MG63 (cell line): ENCODE measurements around the gene GPS1. TPM values are rescaled to one million over a fixed set of nuclear protein-coding genes. Genes with fewer than 3 reads are reported as not detected.

Source experiments
- DNase-seq: peaks from one replicate; pipeline ENCODE4 v3.0.0-alpha.2; 2020
- H3K27me3 ChIP-seq: fragments of 250-450 bp; sonication (Bioruptor Pico); 2 replicates; pipeline ENCODE4 v1.5.1; 2020; ENCODE audit warnings: mild to moderate bottlenecking, moderate library complexity
- H3K36me3 ChIP-seq: fragments of 250-450 bp; sonication (Bioruptor Pico); 2 replicates; pipeline ENCODE4 v1.5.1; 2020; ENCODE audit warnings: mild to moderate bottlenecking, moderate library complexity
- H3K4me3 ChIP-seq: fragments of 250-450 bp; sonication (Bioruptor Pico); 2 replicates; pipeline ENCODE4 v1.5.1; 2020; ENCODE audit warnings: mild to moderate bottlenecking, moderate library complexity
- H3K9me3 ChIP-seq: fragments of 250-450 bp; sonication (Bioruptor Pico); 2 replicates; pipeline ENCODE4 v1.5.1; 2020; ENCODE audit warnings: mild to moderate bottlenecking, moderate library complexity
- total RNA-seq: library from RNA; depleted of rRNA; stranded (reverse); fragments of >200 nt; shearing (Covaris generic); gene quantifications from 2 replicates; pipeline ENCODE4 v1.2.3, GENCODE V29; 2014; ENCODE audit warnings: low replicate concordance; rRNA removed

Gene GPS1
- total RNA-seq, 1 experiment from 2014 or later = 181 TPM

GRCh38 chr17:82105882-82106687, 54.4 kb downstream of the GPS1 start:
- H3K4me3 ChIP-seq = no peak overlapping the region
- no peaks in the 10 kb centered on the region for H3K9me3 ChIP-seq
- peaks cover 7% of the 10 kb centered on the region; the same call in 1 of the 2 replicates for H3K36me3 ChIP-seq
- no peaks in the 10 kb centered on the region for H3K27me3 ChIP-seq
- peak; percentile 70 for DNase-seq

GRCh38 chr17:82106688-82107305, 55.1 kb downstream of the GPS1 start:
- Histone ChIP-seq H3K27me3 (no peaks in the 10 kb centered on the region), H3K9me3 (no peaks in the 10 kb centered on the region)
- no peak for DNase-seq

More at GRCh38 chr17:82106688-82107305, 55.1 kb downstream of the GPS1 start:
- H3K36me3 ChIP-seq = peaks cover 7% of the 10 kb centered on the region; the same call in 1 of the 2 replicates
- H3K4me3 ChIP-seq = no peak overlapping the region

Other genes with a start within 250 kb of the GPS1 start
- not detected in 2 replicates for gene GCGR, start 247.7 kb upstream of the GPS1 start, total RNA-seq
- gene MCRIP1, start 218.6 kb upstream of the GPS1 start, total RNA-seq = 73.2 and 83.7 TPM in 2 replicates
- not detected in 2 replicates for gene PPP1R27, start 216.8 kb upstream of the GPS1 start, total RNA-seq
- gene P4HB, start 191.4 kb upstream of the GPS1 start, total RNA-seq = 531 and 798 TPM in 2 replicates
- 114 and 185 TPM in 2 replicates for gene ARHGDIA, start 180.6 kb upstream of the GPS1 start, total RNA-seq
- gene ALYREF, start 160.3 kb upstream of the GPS1 start, total RNA-seq = 313 and 425 TPM in 2 replicates
- 161 and 303 TPM in 2 replicates for gene ANAPC11, start 160.2 kb upstream of the GPS1 start, total RNA-seq
- 1.3 and 2.5 TPM in 2 replicates for gene NPB, start 149.7 kb upstream of the GPS1 start, total RNA-seq
- 24.6 and 47.0 TPM in 2 replicates for gene PCYT2, start 140.5 kb upstream of the GPS1 start, total RNA-seq
- gene SIRT7, start 133.7 kb upstream of the GPS1 start, total RNA-seq = 22.1 and 25.9 TPM in 2 replicates
- 11.8 and 14.9 TPM in 2 replicates for gene MAFG, start 124.2 kb upstream of the GPS1 start, total RNA-seq
- 253 and 283 TPM in 2 replicates for gene PYCR1, start 114.6 kb upstream of the GPS1 start, total RNA-seq
- gene MYADML2, start 104.7 kb upstream of the GPS1 start, total RNA-seq = not detected in 2 replicates
- 0.66 TPM in 1 of 2 replicates, not detected in the other for gene NOTUM, start 90.7 kb upstream of the GPS1 start, total RNA-seq
- gene ASPSCR1, start 74.3 kb upstream of the GPS1 start, total RNA-seq = 43.5 and 78.0 TPM in 2 replicates
- gene CENPX, start 29.0 kb upstream of the GPS1 start, total RNA-seq = 106 and 181 TPM in 2 replicates
- 31.7 and 33.0 TPM in 2 replicates for gene LRRC45, start 28.6 kb upstream of the GPS1 start, total RNA-seq
- 18.2 and 18.4 TPM in 2 replicates for gene RAC3, start 20.2 kb upstream of the GPS1 start, total RNA-seq
- 44.0 and 73.1 TPM in 2 replicates for gene DCXR, start 14.2 kb upstream of the GPS1 start, total RNA-seq
- 41.2 and 41.6 TPM in 2 replicates for gene RFNG, start 87 bp upstream of the GPS1 start, total RNA-seq
- gene DUS1L, start 13.9 kb downstream of the GPS1 start, total RNA-seq = 104 and 123 TPM in 2 replicates
- gene FASN, start 46.3 kb downstream of the GPS1 start, total RNA-seq = 112 and 125 TPM in 2 replicates
- 6.9 and 8.2 TPM in 2 replicates for gene CCDC57, start 160.9 kb downstream of the GPS1 start, total RNA-seq
- 529 and 652 TPM in 2 replicates for gene SLC16A3, start 177.1 kb downstream of the GPS1 start, total RNA-seq
- 60.2 and 104 TPM in 2 replicates for gene CSNK1D, start 221.8 kb downstream of the GPS1 start, total RNA-seq